HG03060 (cell line): ENCODE measurements around the gene ALAS1.
"Not testable (repeated sequence)": the region's sequence is repeated elsewhere in the genome, so short reads cannot be mapped to it uniquely, and the experiment has no call there.

Source experiments
- ATAC-seq: cut with Tn5 transposase; IDR thresholded peaks from one replicate; pipeline ENCODE4 v1.9.1; 2021; ENCODE audit warnings: low read depth, moderate number of reproducible peaks; ENCODE audit not compliant: unreplicated experiment

ALAS1 gene

DNA sequence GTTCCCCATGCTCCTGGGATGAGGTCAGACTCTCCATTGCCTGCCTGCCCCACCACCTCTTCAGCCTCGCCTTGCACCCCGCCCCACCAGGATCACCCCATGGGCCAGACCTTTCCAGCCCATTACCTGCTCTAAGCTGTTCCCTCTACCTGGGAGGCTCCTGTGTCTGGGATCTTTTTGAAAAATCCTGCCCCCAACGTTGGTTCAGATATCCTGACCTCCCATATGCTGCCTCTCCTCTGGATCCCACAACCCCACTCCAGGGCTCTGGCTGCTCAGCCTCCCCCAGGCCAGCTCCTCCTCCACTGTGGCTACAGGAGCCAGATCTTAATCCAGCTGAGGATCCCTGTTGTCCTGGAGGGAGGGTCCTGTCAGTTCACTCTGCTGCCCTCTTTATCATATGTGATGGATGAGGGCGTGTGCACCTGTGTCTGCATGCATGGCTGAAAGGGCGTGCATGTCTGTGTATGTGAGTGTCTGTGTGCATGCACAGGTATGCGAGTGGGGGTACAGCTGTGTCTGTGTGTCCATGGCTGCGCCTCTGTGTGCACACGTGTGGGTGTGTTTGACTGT, 21.7 kb upstream of the ALAS1 start:
- ATAC-seq = no peak

DNA sequence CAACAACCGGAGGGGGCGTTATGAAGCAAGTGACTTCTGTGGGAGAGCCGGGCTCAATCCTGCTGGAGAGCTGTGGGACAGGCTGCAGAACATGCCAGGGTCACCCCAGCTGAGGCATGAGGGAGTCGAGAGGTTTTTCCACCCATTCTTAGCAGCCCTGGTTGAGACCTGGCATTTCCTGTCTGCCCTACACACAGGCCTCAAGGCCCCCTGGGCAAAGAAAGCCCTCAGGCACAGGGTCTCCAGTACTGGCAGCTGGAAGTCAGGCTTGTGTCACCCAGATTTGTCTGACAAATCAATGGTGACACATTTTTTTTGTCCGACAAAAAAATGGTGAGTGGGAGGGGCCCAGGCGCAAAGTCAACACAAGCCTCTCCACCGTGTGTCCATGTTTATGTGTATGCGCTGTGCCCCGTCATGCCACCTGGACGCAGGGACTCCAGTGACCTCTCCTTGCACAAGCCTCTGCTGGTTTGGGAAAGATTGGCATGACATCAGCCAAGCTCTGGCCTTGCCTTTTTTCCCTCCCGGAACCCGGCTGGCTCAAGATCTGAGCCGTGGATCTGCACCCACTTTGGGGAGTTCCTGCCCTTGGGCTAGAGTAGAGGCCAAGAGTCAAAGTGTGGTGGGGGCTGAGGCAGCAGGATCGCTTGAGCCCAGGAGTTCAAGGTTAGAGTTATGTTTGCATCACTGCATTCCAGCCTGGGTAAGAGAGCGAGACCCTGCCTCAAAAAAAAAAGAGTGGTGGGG, 20.8 kb upstream of the ALAS1 start:
- no peak for ATAC-seq

DNA sequence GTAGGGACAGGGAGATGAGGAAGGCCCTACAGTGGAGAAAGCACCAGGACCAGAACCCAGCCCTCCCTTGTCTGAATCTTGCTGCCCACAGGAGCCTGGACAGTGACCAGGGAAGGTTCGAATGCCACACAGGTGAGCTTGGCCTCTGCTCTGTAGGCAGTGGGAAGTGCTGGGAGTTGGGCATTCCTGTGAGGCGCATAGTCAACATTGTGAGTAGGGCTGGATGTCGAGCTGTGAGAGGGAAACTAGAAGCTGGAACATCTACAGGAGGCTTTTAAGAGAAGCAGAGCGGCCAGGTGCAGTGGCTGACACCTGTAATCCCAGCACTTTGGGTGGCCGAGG, 20.3 kb upstream of the ALAS1 start:
- no peak for ATAC-seq

DNA sequence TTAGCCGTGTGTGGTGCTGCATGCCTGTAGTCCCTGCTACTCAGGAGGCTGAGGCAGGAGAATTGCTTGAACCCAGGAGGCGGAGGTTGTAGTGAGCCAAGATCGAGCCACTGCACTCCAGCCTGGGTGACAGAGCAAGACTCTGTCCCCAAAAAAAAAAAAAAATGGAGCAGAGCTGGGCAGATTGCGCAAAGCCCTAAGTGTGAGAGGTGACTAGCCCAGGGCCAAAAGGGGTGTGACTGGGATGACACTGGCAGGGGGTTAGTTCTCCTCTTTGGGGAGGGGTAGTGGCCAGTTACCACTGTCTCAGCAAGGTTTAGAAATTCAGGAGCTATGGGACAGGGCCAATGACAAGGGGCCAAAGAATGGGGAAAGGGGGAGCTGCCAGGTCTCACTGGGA, 19.8 kb upstream of the ALAS1 start:
- not testable (repeated sequence) for ATAC-seq

DNA sequence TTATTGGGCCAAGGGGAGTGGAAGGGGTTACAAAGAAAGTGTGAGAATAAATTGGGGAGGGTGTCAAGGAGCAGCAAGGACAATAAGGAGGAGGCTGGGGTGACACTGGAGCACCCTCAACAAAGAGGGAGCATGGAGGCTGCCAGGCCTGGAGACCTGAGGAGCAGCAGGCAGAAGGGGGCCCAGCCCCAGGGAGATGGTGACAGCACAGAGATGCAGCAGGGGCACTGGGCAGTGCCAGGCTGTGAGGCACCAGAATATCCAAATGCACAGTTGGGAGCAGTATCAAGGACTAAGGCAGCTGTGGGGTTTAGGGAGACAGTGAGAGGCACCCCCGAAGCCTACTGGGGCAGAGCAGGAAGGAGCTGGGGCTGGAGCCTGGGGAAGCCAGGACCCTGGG, 19.4 kb upstream of the ALAS1 start:
- no peak for ATAC-seq

DNA sequence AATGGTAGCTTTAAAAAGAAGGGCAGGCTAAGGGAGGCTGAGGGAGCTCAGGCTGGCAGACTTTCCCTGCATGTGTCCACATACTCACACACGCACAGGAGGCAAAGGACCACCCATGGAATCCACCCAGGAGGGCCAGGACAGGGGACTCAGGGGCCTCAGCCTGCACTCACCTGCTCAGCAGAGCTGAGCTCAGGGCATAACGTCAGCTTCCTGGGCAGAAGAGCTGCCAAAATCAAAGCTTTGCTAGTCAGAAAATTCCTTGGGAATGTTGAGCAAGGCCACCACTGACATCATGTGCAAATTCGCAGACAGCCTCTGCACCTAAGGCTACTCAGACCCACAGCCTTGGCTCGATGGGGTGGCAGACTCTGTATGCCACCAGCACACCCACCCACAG, 16.4 kb upstream of the ALAS1 start:
- ATAC-seq = no peak

DNA sequence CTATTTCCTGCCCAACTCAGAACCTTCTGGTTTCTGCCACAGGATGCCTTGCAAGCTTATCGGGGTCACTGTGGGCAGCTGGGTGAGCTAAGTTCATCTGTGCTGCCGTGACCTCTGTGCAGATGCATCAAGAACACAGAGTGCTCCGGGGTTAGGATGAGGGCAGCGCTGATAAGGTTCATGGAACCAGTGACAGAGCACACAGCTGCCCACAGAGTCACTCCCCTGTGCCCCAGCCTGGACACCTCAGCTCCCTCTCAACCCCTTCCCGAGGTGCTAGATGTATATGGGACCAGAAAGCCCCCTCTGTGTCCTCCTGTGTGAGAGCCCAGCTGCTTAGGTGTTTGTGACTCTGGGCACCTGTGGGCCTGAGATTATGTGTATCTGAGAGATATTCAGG, 15.8 kb upstream of the ALAS1 start:
- ATAC-seq = no peak

DNA sequence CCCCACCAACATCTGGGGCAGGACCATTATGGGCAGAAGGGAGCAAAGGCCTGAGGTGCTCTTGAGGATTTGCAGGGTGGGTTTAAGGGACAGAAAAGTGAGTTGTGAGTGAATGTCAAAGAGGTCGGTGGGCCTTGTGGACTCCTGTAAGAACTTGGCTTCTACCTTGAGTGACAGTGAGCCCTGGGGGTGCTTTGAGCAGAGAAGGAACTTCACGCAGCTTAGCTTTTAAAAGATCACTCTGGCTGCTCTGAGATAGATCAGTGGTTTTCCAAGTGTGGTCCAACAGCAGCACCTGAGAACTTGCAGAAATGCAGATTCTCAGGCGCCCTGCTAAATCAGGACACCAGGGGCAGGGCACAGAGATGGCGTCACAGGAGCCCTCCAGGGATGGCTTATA, 15.3 kb upstream of the ALAS1 start:
- no peak for ATAC-seq

DNA sequence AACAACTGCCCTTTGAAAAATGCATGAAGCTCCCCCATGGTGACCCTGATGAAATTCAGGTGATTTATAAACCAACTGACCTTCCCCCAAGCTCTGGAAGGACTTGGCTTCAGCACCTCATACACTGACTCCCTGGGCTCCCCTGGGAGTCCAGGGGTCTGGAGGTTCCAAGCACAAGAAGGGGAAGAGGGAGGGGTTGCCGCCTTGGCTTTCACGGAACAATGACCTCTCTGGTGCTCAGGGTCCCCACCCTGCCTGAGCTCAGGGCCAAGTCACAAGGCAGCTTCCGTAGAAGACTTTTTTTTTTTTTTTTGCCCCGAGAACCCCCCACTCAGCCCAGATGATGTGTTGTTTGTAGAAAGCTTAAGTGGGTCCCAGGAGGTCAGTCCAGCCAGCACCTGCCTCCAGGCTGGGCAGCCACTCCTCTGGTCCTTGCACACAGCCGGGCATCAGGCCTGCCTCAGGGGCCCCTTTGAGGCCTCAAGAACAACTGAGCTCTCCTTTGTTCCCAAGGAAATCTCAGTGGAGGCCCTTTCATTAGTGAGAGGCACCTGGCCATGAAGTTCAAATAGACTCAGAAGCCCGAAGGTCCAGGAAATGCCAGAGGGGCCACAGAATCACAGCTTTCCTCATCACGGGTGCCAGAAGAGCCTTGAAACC, 14.0 kb upstream of the ALAS1 start:
- no peak for ATAC-seq

DNA sequence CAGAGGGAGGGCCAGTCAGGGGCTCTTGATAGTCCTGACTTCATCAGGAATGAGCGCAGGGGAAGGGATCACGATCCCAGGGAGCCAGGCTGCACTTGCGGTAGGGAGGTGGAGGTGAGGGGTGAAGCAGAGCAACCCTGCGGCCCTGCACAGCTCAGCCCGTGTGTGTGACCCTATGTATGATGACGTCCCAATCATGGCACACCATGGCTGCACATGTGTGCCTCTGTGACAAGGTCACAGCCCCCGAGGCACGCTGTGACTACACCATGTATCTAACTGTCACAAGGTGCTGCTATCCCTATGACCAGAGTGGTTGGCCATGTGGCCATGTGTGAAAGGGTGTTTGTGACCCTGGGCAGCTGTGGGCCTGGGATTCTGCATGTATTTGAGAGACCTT, 13.3 kb upstream of the ALAS1 start:
- ATAC-seq = no peak

DNA sequence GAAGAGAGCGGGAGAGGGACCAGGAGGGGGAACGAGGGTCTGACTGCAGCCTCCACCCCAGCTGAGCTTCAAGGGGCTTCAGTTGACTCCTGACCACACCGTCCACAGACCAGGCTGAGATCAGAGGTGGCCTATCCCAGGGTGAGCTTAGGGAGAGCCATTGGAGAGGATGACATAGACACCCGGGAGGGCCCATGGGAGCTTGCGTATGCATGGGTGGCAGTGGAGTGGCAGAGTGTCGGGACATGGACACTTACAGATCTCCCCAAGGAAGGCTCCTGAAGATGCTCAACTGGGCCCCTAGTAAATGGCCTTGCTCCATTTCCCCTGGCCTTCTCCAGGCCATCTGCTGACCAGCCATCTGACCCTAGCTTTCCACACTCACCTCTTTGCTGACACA, 12.6 kb upstream of the ALAS1 start:
- no peak for ATAC-seq

DNA sequence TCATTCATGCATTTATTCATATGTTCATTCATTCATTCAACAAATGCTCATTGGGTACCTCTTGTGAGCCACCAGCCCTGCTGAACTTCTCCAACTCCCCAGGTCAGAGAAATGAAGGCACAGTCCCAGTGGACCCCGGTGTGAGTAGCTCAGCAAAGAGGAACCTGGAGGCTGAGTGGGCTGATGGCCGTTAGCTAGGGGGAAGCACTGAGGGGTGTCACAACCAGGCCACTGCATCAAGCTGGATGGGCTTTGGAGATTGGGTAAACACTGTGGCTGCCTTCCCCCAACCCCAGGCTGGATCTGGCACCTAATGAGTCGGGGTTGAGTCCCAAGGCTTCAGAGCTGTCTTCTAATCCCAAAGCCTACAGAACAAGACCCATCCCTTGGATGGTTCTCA, 12.1 kb upstream of the ALAS1 start:
- ATAC-seq = no peak

DNA sequence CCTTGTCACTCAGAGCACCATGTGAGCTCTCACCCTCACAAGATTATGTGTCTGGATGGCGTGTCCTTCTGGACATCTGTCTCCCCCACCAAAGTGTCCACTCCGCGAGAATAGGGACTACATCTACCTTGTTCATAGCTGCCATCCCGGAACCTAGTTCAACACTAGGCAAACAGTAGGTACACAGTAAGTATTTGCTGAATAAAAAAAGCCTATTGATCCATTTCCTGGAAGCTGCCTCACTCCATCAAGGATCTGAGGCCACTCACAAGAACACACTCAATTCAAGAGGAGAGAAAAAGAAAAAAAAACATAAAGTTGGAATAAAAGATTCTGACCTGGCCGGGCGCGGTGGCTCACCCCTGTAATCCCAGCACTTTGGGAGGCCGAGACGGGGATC, 11.2 kb upstream of the ALAS1 start:
- ATAC-seq = no peak

DNA sequence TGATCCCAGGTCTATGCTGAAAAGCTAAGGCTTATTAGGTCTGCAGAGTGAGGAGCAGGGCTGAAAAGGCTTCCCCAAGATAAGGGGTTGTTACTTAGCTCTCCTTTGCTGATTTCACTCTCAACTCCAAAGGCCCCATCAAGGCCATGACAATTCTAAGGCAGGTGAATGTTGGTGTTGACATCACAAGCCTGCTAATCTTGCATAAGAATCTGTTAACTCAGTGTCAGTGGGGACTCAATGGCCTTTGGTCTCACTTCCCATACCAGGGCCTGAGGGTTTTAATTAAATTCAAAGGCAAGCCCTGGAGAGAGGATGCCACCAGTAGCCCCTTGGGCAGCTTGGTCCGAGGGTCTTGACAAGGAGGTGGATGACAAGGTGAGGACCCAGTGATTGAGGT, 9.4 kb upstream of the ALAS1 start:
- no peak for ATAC-seq

DNA sequence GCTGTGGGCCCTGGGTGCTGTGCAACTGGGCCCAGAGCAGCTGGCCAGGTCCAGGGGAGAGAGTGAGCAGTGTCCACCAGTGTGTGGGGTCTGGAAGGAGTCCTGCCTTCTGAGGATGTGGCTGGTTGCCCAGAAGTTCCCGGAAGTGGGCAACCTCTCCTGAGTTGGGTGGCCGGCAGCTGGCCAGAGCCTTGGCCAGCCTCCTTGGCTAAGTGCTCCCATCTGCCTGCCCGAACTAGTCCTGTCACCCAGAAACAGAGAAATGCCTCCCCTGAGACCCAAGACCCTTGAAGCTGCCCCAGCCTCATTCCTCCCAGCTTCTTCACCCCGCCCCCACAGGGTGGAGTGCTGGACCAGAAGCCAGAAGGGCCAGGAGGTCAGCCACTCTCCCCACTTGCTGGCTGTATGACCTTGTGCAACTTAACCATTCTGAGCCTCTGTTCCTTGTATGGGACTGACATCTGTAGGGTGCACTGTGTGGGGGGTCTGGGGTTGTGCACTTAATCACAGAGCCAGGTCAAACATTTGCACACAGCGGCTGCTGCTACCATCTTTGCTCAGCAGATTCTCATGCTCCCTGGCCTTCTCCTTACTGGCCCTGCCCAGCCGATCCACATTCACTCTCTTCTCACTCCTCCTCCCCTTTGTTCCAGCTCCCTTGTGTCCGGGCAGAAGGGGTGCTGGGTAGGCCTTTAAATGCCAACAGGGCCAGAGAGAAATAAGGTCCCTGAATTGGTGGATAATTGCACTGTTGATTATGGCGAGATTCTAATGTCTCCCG, 7.5 kb upstream of the ALAS1 start:
- no peak for ATAC-seq

DNA sequence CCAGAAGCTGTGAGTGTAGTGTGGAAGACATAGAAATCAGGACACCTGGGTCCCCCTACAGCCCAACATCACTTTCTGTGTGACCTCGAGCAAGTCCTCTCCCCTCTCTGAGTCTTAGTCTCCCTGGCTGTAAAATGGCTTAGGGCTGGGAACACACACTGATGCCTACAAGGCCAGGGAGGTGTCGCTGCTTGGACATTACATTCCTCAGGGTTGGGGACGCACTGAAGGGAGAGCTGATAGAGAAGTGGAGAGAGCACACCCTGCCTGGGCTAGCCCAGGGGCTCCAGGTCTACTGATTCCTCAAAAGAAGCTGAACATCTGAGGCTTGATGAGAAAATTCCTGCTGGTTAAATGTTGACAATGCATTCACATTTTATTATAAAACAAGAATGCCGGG, 6.3 kb upstream of the ALAS1 start:
- ATAC-seq = no peak

DNA sequence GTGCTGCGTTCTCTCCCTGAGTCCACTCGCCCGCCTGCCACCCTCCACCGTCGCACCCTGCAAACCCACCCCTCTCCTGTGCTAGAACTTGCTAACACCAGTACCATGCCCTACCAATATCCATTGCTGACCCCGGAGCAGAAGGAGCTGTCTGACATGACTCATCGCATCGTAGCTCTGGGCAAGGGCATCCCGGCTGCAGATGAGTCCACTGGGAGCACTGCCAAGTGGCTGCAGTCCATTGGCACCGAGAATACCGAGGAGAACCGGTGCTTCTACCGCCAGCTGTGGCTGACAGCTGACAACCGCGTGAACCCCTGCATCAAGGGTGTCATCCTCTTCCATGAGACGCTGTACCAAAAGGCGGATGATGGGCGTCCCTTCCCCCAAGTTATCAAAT, 4.9 kb upstream of the ALAS1 start:
- ATAC-seq = no peak

DNA sequence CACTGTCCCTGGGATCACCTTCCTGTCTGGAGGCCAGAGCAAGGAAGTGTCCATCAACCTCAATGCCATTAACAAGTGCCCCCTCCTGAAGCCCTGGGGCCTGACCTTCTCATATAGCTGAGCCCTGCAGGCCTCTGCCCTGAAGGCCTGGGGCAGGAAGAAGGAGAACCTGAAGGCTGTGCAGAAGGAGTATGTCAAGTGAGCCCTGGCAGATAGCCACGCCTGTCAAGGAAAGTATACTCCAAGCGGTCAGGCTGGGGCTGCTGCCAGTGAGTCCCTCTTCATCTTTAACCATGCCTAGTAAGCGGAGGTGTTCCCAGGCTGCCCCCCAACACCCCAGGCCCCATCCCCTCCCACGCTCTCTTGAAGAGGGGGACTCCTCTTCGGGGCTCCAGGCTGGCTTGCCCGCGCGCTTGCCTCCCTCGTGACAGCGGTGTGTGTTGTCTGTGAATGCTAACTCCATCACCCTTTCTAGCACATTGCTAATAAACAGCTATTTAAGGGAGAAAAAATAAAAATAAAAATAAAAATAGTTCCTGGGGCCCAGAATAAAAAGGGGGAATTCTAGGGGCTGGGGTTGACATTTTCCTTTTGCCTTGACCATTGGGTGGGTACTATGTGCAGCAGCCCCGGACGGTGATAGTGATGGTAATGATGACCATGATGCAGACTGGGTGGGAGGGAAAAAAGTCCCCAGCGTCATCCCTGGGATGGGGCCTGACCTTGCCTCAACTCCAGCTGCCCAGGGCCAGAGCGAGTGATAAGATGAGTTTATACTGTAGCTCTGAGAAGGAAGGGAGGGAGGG, 3.3 kb upstream of the ALAS1 start:
- no peak for ATAC-seq

DNA sequence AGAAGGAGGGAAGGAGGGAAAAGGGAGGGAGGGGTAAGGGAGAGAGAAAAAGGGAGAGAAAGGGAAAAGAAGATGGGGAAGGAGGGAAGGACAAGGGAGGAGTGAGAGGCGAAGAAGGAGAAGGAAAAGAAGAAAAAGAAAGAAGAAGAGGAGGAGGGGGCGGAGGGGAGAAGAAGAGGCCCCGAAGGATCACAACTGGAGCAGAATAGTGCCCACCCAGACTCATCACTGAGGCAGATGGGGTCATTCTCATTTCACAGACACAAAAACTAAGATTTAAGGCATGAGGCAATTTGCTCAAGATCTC, 2.7 kb upstream of the ALAS1 start:
- ATAC-seq = no peak

DNA sequence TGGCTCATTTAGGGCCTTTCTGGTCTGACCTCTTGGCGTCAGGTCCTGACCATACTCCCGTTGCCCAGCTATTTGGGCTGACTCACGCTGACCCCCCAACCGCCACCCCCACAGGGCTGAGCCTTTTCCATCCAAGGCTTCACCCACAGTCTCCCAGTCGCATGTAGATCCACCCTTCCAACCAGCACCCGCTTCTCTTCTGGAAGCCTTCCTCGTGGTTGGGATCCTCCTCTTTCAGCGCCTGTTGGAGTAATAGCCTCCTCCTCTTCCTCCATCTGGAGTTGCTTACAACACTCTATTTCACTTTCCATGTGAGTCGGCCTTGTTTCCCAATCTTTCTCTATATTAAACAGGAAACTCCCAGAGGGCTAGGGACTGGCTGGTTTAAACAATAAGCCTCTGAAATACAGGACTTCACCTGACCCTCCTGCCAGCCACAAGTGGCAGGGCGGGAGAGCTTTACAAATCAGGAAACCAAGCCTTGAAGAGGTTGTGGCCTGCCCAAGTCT, 2.1 kb upstream of the ALAS1 start:
- ATAC-seq = no peak

DNA sequence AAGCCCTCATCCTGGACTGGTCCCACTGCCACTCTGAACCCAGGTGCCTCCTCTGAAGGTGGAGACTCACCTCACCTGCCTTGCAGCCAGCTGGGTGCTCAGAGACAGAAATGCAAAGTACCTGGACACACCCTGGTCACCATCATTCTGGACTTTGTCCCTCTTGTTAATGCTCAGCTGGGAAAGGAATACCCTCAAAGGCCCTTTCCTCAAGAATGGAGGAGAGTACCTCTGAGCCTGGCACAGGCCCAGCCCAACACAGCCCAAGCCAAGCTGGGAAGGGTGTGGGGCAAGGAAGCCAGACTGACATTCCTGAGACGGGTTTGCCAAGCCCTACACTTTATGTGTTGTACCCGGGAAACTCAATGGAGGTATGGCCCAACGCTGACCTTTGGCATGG, 983 bp upstream of the ALAS1 start:
- no peak for ATAC-seq
